ENCODE measurements around the gene MUC20. TPM values are rescaled to one million over a fixed set of nuclear protein-coding genes. Genes with fewer than 3 reads are reported as not detected.

Gene MUC20
- total and polyA plus RNA-seq, 9 donors: 1.5 to 25.5 (median 11.0) TPM

GRCh38 chr3:195753581-195753980 lies 32.8 kb downstream of the MUC20 start:
- Histone ChIP-seq H3K4me1 (ENCODE audit: insufficient read depth) (peaks cover 11% of the 10 kb centered on the region), H3K9me3 (no peaks in the 10 kb centered on the region), H3K4me3 (no peak overlapping the region), H3K27me3 (no peaks in the 10 kb centered on the region), H3K36me3 (no peaks in the 10 kb centered on the region), H3K27ac (no peak overlapping the region)
- DNase-seq: peak in 1 of 5 donors; percentile 11
- 82 to 88% (median 86%) methylated on average over 14 of the region's 14 CpGs for WGBS, 3 donors
- intact Hi-C loops (cut with DNase I): no loop called here
- TF ChIP-seq POLR2A (IDR thresholded peaks at IDR 0.05) (no peak), CTCF (IDR thresholded peaks at IDR 0.05) (no peak), EP300 (IDR thresholded peaks at IDR 0.05) (no peak)

GRCh38 chr3:195754141-195754540 lies 33.4 kb downstream of the MUC20 start:
- Histone ChIP-seq H3K9me3 (no peaks in the 10 kb centered on the region), H3K4me1 (ENCODE audit: insufficient read depth) (peaks cover 11% of the 10 kb centered on the region), H3K27me3 (no peaks in the 10 kb centered on the region), H3K4me3 (no peak overlapping the region), H3K36me3 (no peaks in the 10 kb centered on the region), H3K27ac (no peak overlapping the region)
- no peak for DNase-seq
- intact Hi-C loops (cut with DNase I): no loop called here
- WGBS, 3 donors: 91 to 95% (median 94%) methylated on average over 18 to 19 of the region's 19 CpGs
- TF ChIP-seq EP300 (IDR thresholded peaks at IDR 0.05) (no peak), CTCF (IDR thresholded peaks at IDR 0.05) (no peak), POLR2A (IDR thresholded peaks at IDR 0.05) (no peak)

GRCh38 chr3:195754906-195755305 lies 34.1 kb downstream of the MUC20 start:
- H3K4me1 ChIP-seq (ENCODE audit: insufficient read depth): peaks cover 11% of the 10 kb centered on the region
- H3K36me3 ChIP-seq: no peaks in the 10 kb centered on the region
- no peaks in the 10 kb centered on the region for H3K27me3 ChIP-seq
- DNase-seq: no peak
- no peak overlapping the region for H3K4me3 ChIP-seq
- intact Hi-C loops (cut with DNase I): no loop called here
- H3K27ac ChIP-seq: no peak overlapping the region
- TF ChIP-seq EP300 (IDR thresholded peaks at IDR 0.05) (no peak), POLR2A (IDR thresholded peaks at IDR 0.05) (no peak), CTCF (IDR thresholded peaks at IDR 0.05) (no peak)
- H3K9me3 ChIP-seq: no peaks in the 10 kb centered on the region
- WGBS, 3 donors: 75 to 83% (median 76%) methylated on average over 7 of the region's 7 CpGs

GRCh38 chr3:195755391-195755790 lies 34.6 kb downstream of the MUC20 start:
- no peaks in the 10 kb centered on the region for H3K27me3 ChIP-seq
- no peaks in the 10 kb centered on the region for H3K9me3 ChIP-seq
- WGBS, 3 donors: 37 to 70% (median 43%) methylated on average over 7 of the region's 7 CpGs
- no peaks in the 10 kb centered on the region for H3K36me3 ChIP-seq
- H3K27ac ChIP-seq: no peak overlapping the region
- no peak for TF ChIP-seq POLR2A (IDR thresholded peaks at IDR 0.05)
- TF ChIP-seq EP300 (IDR thresholded peaks at IDR 0.05): no peak
- no peak for TF ChIP-seq CTCF (IDR thresholded peaks at IDR 0.05)
- peaks cover 11% of the 10 kb centered on the region for H3K4me1 ChIP-seq (ENCODE audit: insufficient read depth)
- DNase-seq: no peak
- intact Hi-C loops (cut with DNase I): no loop called here
- no peak overlapping the region for H3K4me3 ChIP-seq

All from ovary (tissue), 9 donors.